Lower lobe of right lung (tissue), 2 donors: ENCODE data around the gene MAT2A. TPM values are rescaled to one million over a fixed set of nuclear protein-coding genes. Genes with fewer than 3 reads are reported as not detected.

Experiments used
- ATAC-seq, 2 donors: fragments of 200-7000 bp; cut with Tn5 transposase; one replicate each; pipeline ENCODE4 v1.9.1; 2020 to 2022; ENCODE audit warnings: mild to moderate bottlenecking in 2 of 2, moderate library complexity in 2 of 2
- DNase-seq: peaks from one replicate; pipeline ENCODE4 v3.0.0-alpha.2; 2020
- H3K27ac ChIP-seq: fragments of 200-600 bp; one replicate; pipeline ENCODE4 v1.8.0; 2022
- H3K27me3 ChIP-seq: fragments of 200-600 bp; one replicate; pipeline ENCODE4 v1.8.0; 2022; ENCODE audit warnings: low read depth
- H3K36me3 ChIP-seq: fragments of 200-600 bp; one replicate; pipeline ENCODE4 v1.8.0; 2022; ENCODE audit warnings: mild to moderate bottlenecking
- H3K4me1 ChIP-seq: fragments of 200-600 bp; one replicate; pipeline ENCODE4 v1.8.0; 2022
- H3K4me3 ChIP-seq: fragments of 200-600 bp; one replicate; pipeline ENCODE4 v1.8.0; 2022; ENCODE audit warnings: mild to moderate bottlenecking
- H3K9me3 ChIP-seq: fragments of 200-600 bp; one replicate; pipeline ENCODE4 v1.8.0; 2022
- CTCF ChIP-seq: fragments of 200-600 bp; IDR thresholded peaks from one replicate; pipeline ENCODE4 v1.8.0; 2022; ENCODE audit warnings: antibody characterized with exemption, mild to moderate bottlenecking
- intact Hi-C: fragments of 100-400 bp; cut with DNase I; formaldehyde crosslinking; loops from one replicate; pipeline ENCODE4 v1.11.0; 2022
- total RNA-seq: library from RNA; stranded (reverse); fragmentation: NEBNext Ultra II Directional; extraction: Animal tissue kit (Norgen Biotek cat#: 25700); gene quantifications from one replicate; pipeline ENCODE4 v1.2.1, GENCODE V29; 2021
- donor health status: DM: no; HTN: yes; CAD: no; lungs with severe emphysema.

Gene MAT2A
- total RNA-seq, 1 donor from 2014 or later = 183 TPM

DNA sequence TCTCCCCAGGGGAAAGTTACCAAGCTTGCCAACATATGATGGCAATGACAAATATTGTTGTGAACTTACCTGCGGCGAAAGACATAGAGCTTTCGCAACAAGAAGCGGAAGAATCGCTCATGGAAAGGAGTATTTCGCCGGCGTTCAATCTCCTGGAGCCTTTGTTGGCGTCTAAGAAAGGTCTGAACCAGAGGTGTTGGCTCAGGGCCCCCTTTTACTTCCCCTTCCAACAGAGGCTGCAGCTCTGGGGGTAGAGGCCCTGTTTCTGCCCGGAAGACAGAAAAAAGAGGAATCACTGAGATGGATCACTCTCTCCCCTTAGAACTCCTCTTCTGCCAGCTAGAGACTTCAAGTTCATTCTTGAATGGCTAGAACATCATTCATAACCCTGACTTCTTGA lies 11.5 kb downstream of the MAT2A start:
- intact Hi-C loops = loop anchor here (5.0 kb wide), 1 partner anchor 128 kb away; no protein-coding TSS in a partner anchor
- DNase-seq = no peak
- TF ChIP-seq CTCF = no peak
- H3K4me3 ChIP-seq = no peak overlapping the region
- peaks cover 90% of the 10 kb centered on the region for H3K36me3 ChIP-seq
- no peak overlapping the region for H3K27ac ChIP-seq
- peaks cover 9% of the 10 kb centered on the region for H3K4me1 ChIP-seq
- H3K27me3 ChIP-seq = no peaks in the 10 kb centered on the region
- no peaks in the 10 kb centered on the region for H3K9me3 ChIP-seq
- ATAC-seq = no peak

DNA sequence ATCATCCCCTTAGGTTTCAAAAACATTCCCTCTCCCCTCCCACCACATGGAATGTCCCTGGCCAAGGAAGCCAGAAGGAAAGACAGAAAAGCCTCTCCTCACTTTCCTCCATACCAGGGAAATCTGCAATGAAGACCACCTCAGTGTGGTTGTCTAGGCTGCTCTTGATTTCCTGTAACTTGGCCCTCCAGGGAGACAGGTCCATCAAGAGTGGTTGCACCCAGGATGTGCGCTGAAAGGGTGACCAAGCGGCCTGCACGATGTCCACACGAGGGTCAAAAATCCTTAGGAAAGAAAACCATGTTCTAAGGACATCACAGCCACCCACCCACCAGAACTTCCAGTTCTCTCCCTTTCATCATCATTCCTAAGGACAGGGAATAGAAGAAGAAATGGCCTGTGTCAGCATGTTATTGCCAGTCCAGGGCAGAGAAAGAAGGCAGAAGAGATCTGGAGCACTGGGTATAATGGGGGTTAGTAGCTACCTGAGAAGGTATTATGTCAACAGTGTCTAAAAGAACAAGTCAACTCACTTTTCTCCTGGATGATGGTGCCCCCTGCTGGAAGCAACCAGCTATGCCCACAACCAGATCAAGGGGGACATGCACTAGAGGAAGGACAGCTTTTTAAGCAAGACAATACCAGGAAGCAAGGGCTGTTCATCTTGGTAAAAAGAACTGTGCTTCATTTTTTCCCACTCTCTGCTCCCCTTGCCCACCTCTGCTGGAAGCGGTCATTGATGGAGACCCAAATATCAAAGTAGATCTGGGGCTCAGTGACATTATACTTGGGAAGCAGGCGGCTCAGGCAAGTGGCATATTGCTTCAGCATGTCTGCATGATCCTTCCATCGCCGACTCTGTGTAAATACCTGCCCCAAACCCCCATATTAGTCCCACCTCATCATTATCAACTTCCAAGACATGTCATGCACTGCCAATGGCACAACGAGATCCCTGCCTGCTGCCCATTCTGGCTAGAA lies 13.0 kb downstream of the MAT2A start:
- Histone ChIP-seq H3K27me3 (no peaks in the 10 kb centered on the region), H3K27ac (no peak overlapping the region), H3K4me1 (peaks cover 9% of the 10 kb centered on the region), H3K36me3 (peaks cover 93% of the 10 kb centered on the region), H3K4me3 (no peak overlapping the region), H3K9me3 (no peaks in the 10 kb centered on the region)
- DNase-seq (peak; percentile 76), ATAC-seq (peak; percentile 86)
- intact Hi-C loops = loop anchor here (5.0 kb wide), 1 partner anchor 130 kb away; no protein-coding TSS in a partner anchor
- TF ChIP-seq CTCF = peak; percentile 92

GRCh38 chr2:85553184-85553583 lies 14.2 kb downstream of the MAT2A start:
- TF ChIP-seq CTCF = no peak
- H3K27ac ChIP-seq = no peak overlapping the region
- DNase-seq (no peak), ATAC-seq (no peak)
- H3K27me3 ChIP-seq = no peaks in the 10 kb centered on the region
- peaks cover 9% of the 10 kb centered on the region for H3K4me1 ChIP-seq
- H3K4me3 ChIP-seq = no peak overlapping the region
- no peaks in the 10 kb centered on the region for H3K9me3 ChIP-seq
- intact Hi-C loops = loop anchor here (5.0 kb wide), 1 partner anchor 131 kb away; no protein-coding TSS in a partner anchor
- H3K36me3 ChIP-seq = peaks cover 96% of the 10 kb centered on the region

- Histone ChIP-seq H3K9me3 (no peaks in the 10 kb centered on the region), H3K27ac (no peak overlapping the region), H3K27me3 (no peaks in the 10 kb centered on the region), H3K4me3 (no peak overlapping the region), H3K36me3 (peaks cover 86% of the 10 kb centered on the region), H3K4me1 (peaks cover 25% of the 10 kb centered on the region)
- TF ChIP-seq CTCF = no peak
- DNase-seq (no peak), ATAC-seq (no peak)
- intact Hi-C loops = loop anchor here (5.0 kb wide), 1 partner anchor 133 kb away; no protein-coding TSS in a partner anchor
These were observed 16.1 kb downstream of the MAT2A start for GRCh38 chr2:85554980-85555612.

GRCh38 chr2:85557130-85557529 lies 18.2 kb downstream of the MAT2A start:
- Histone ChIP-seq H3K27me3 (no peaks in the 10 kb centered on the region), H3K4me3 (no peak overlapping the region), H3K36me3 (peaks cover 65% of the 10 kb centered on the region), H3K9me3 (no peaks in the 10 kb centered on the region), H3K27ac (no peak overlapping the region), H3K4me1 (peaks cover 32% of the 10 kb centered on the region)
- DNase-seq (no peak), ATAC-seq (no peak)
- intact Hi-C loops = no loop called here
- no peak for TF ChIP-seq CTCF
